Measurements from ENCODE around the gene PDC. TPM values are rescaled to one million over a fixed set of nuclear protein-coding genes. Genes with fewer than 3 reads are reported as not detected.

PDC gene
- total and polyA plus RNA-seq, 10 of the 15 experiments (the other 5 are each of a cell fraction or from before 2014, with no cell fraction given), result 0.11 TPM; not detected in 9

GRCh38 chr1:186418503-186418902, 42.4 kb downstream of the PDC start (continued):
- no peak for TF ChIP-seq ELK1 (IDR thresholded peaks at IDR 0.05; ENCODE audit: low read depth, low read length)

GRCh38 chr1:186413319-186413718, 47.6 kb downstream of the PDC start:
- Histone ChIP-seq H3K9ac (ENCODE audit: control insufficient read depth, insufficient read depth, low read length) (no peak overlapping the region), H3K27ac (ENCODE audit: control insufficient read depth, insufficient read depth) (no peak overlapping the region), H3K4me3 (no peak overlapping the region), H3K27me3 (replicated peaks in 1 of 2; ENCODE audit: control insufficient read depth in 2 of 2, insufficient read depth in 2 of 2, low read length in 1 of 2) (no peaks in the 10 kb centered on the region), H3K4me2 (ENCODE audit: control insufficient read depth, insufficient read depth) (no peak overlapping the region), H3K79me2 (ENCODE audit: control insufficient read depth, insufficient read depth, low read length) (no peaks in the 10 kb centered on the region), H4K20me1 (ENCODE audit: control insufficient read depth, insufficient read depth) (no peaks in the 10 kb centered on the region), H3K9me3 (replicated peaks; ENCODE audit: control insufficient read depth, insufficient read depth, low read length) (no peaks in the 10 kb centered on the region), H3K4me1 (ENCODE audit: control insufficient read depth, insufficient read depth, low read length) (no peaks in the 10 kb centered on the region), H3K36me3 (ENCODE audit: control insufficient read depth in 2 of 2, insufficient read depth in 2 of 2, low read length in 1 of 2) (peaks cover 0 to 8% of the 10 kb centered on the region in 2 experiments; a peak in 2 of 4 replicates), H2AFZ (ENCODE audit: control insufficient read depth, low read depth, low read length) (no peak overlapping the region)
- no TSS peak for BruUV-seq (replicated peaks)
- in situ Hi-C loops (cut with MboI) (no loop called here), intact Hi-C loops (cut with micrococcal nuclease; ENCODE audit: unreplicated experiment) (no loop called here)
- TF ChIP-seq PML (IDR thresholded peaks at IDR 0.05; ENCODE audit: low read length) (no peak), RAD21 (IDR thresholded peaks at IDR 0.05; ENCODE audit: insufficient read depth, low read depth, low read length) (no peak), SMAD5 (IDR thresholded peaks at IDR 0.05; ENCODE audit: low read depth) (no peak), SUPT20H (IDR thresholded peaks at IDR 0.05; ENCODE audit: borderline replicate concordance, control insufficient read depth, low read depth, low read length) (no peak), MTA3 (IDR thresholded peaks at IDR 0.05; ENCODE audit: borderline replicate concordance, low read length) (no peak), JUNB (IDR thresholded peaks at IDR 0.05) (no peak), BHLHE40 (IDR thresholded peaks at IDR 0.05; ENCODE audit: borderline replicate concordance in 1 of 2, low read depth in 2 of 2, low read length in 1 of 2) (no peak)
- ChIA-PET RAD21 (ENCODE audit: unreplicated experiment) (interaction anchor here (0.8 kb wide), 1 partner anchor 9 kb away, joined by 4 read pairs; no protein-coding TSS in a partner anchor), CTCF (interaction anchor here (1.1 kb wide), 2 partner anchors 9 to 38 kb away, joined by 3 to 6 read pairs; partner anchors contain the start of gene TPR), POLR2A (no interaction called here), SMC1A (ENCODE audit: uncharacterized antibody, unreplicated experiment) (interaction anchor here (0.5 to 1.8 kb wide), 3 partner anchors 9 to 182 kb away, joined by 3 to 5 read pairs (median 3); no protein-coding TSS in a partner anchor)
- FAIRE-seq, result peak; percentile 66
- DNase-seq (ENCODE audit: low read depth, low spot score), result no peak
- WGBS (ENCODE audit: insufficient coverage, insufficient replicate concordance, low lambda C conversion rate, missing lambda C conversion rate), result 96% methylated on average over 1 of the region's 1 CpG
- ATAC-seq, result no peak
